Lung (tissue), 12 donors: ENCODE data around the gene MRAP2. TPM values are rescaled to one million over a fixed set of nuclear protein-coding genes. Genes with fewer than 3 reads are reported as not detected.
"Not testable (repeated sequence)": the region's sequence is repeated elsewhere in the genome, so short reads cannot be mapped to it uniquely, and the experiment has no call there.

Experiments
- ATAC-seq: fragments of 200-7000 bp; cut with Tn5 transposase; one replicate; pipeline ENCODE4 v1.9.1; 2020; ENCODE audit warnings: moderate number of reproducible peaks; ENCODE audit not compliant: insufficient read depth, low FRiP score
- DNase-seq, 3 donors: peaks; one replicate each; pipeline ENCODE4 v3.0.0-alpha.2; 2013 to 2017
- H3K27ac ChIP-seq, 2 donors: one replicate each; pipeline ENCODE4 v1.5.1; 2013; ENCODE audit warnings: mild to moderate bottlenecking in 2 of 2, moderate library complexity in 2 of 2, control low read depth in 1 of 2, inconsistent platforms in 1 of 2, low read depth in 1 of 2, low read length in 1 of 2
- H3K27me3 ChIP-seq, 3 donors: one replicate each; pipeline ENCODE4 v1.5.1; 2013; ENCODE audit warnings: low read length in 2 of 3; ENCODE audit not compliant: control insufficient read depth in 3 of 3, insufficient read depth in 3 of 3
- H3K36me3 ChIP-seq, 4 donors: one replicate each; pipeline ENCODE4 v1.5.1; 2013; ENCODE audit warnings: low read length in 4 of 4, mild to moderate bottlenecking in 1 of 4, moderate library complexity in 1 of 4; ENCODE audit not compliant: control insufficient read depth in 4 of 4, insufficient read depth in 4 of 4
- H3K4me1 ChIP-seq, 5 donors: one replicate each; pipeline ENCODE4 v1.5.1; 2013; ENCODE audit warnings: low read length in 5 of 5, mild to moderate bottlenecking in 2 of 5, moderate library complexity in 1 of 5; ENCODE audit not compliant: control insufficient read depth in 5 of 5, insufficient read depth in 5 of 5
- H3K4me3 ChIP-seq: one replicate; pipeline ENCODE4 v1.5.1; 2013; ENCODE audit warnings: mild to moderate bottlenecking, control low read depth, moderate library complexity
- H3K9ac ChIP-seq, 2 donors: one replicate each; pipeline ENCODE4 v1.5.1; 2013; ENCODE audit warnings: low read length in 2 of 2, control low read depth in 1 of 2; ENCODE audit not compliant: insufficient read depth in 1 of 2
- H3K9me3 ChIP-seq, 4 donors: one replicate each; pipeline ENCODE4 v1.5.1; 2013; ENCODE audit warnings: low read length in 3 of 4, mild to moderate bottlenecking in 1 of 4, moderate library complexity in 1 of 4; ENCODE audit not compliant: control insufficient read depth in 4 of 4, insufficient read depth in 3 of 4
- WGBS, 2 donors: extraction: QIAGEN DNeasy Blood & Tissue Kit; methylation state at CpG; one replicate each; pipeline ENCODE4 v1.1.7; 2013; 5-methylcytosine and 5-hydroxymethylcytosine counted together
- polyA plus RNA-seq, 2 donors: library from polyadenylated mRNA; stranded (reverse); fragments of 200-250 nt; gene quantifications; one replicate each; pipeline ENCODE4 v1.2.1, GENCODE V29; 2013
- total RNA-seq, 2 donors: library from RNA; depleted of rRNA in 1 of 2; stranded (reverse); fragments of >200 nt in 1 of 2; gene quantifications; one replicate each; pipeline ENCODE4 v1.2.1, GENCODE V29; 2014 to 2021
- TF ChIP-seq, protein P1 (sequence below): IDR thresholded peaks from 2 replicates; pipeline ENCODE4 v1.5.1; 2012; ENCODE audit warnings: mild to moderate bottlenecking; ENCODE audit errors: control extremely low read depth, extremely low read depth
- donor health status: control.
- donor health status: control.
- donor health status: Bipolar disorder and iron deficiency.
- donor health status: healthy.
- donor health status: DM: yes; HTN: yes; CAD: no.

The MRAP2 gene
- total and polyA plus RNA-seq, 4 donors = 0.34 to 4.2 (median 1.3) TPM

DNA sequence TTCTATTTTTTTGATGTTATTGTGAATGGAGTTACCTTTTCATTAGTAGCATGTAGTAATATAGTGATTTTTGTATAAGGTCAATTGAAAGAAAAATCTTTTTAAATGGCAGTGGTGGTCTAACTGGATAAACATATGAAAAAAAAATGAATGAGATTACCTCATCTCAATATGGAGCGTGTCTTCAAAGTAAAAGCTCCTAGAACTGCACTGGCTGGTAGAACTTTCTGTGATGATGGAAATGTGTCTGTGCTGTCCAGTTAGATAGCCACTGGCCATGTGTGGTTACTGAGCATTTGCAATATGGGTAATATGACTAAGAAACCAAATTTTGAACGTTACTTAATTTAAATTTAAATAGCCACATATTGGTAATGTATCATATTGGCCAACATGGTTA lies 44.1 kb downstream of the MRAP2 start:
- H3K4me3 ChIP-seq = no peak overlapping the region
- WGBS, 2 donors = 81 to 83% methylated on average over 2 of the region's 2 CpGs
- ATAC-seq (no peak), DNase-seq (no peak)
- H3K4me1 ChIP-seq = no peaks in the 10 kb centered on the region
- TF ChIP-seq, protein P1, sequence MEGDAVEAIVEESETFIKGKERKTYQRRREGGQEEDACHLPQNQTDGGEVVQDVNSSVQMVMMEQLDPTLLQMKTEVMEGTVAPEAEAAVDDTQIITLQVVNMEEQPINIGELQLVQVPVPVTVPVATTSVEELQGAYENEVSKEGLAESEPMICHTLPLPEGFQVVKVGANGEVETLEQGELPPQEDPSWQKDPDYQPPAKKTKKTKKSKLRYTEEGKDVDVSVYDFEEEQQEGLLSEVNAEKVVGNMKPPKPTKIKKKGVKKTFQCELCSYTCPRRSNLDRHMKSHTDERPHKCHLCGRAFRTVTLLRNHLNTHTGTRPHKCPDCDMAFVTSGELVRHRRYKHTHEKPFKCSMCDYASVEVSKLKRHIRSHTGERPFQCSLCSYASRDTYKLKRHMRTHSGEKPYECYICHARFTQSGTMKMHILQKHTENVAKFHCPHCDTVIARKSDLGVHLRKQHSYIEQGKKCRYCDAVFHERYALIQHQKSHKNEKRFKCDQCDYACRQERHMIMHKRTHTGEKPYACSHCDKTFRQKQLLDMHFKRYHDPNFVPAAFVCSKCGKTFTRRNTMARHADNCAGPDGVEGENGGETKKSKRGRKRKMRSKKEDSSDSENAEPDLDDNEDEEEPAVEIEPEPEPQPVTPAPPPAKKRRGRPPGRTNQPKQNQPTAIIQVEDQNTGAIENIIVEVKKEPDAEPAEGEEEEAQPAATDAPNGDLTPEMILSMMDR = no peak
- H3K27me3 ChIP-seq = no peaks in the 10 kb centered on the region
- no peak overlapping the region for H3K27ac ChIP-seq
- H3K36me3 ChIP-seq = no peaks in the 10 kb centered on the region
- peaks cover 0 to 4% (median 0%) of the 10 kb centered on the region in 4 donors for H3K9me3 ChIP-seq
- H3K9ac ChIP-seq = no peak overlapping the region

DNA sequence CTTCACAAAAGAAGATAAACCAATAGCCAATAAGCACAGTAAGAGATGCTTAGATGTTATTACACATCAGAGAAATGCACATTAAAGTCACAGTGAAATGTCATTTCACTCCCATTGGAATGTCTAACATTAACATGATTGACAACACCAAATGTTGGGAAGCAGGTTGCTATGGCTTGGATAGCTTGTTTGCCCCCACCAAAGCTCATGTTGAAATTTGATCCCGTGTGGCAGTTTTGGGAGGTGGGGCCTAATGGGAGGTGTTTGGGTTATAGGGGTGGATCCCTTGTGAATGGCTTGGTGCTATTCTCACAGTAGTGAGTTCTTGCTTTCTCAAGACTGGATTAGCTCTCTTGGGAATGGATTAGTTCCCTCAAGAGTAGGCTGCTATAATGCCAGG lies 44.8 kb downstream of the MRAP2 start:
- Histone ChIP-seq H3K9me3 (no peaks in the 10 kb centered on the region), H3K4me3 (no peak overlapping the region), H3K27ac (no peak overlapping the region), H3K27me3 (no peaks in the 10 kb centered on the region), H3K36me3 (no peaks in the 10 kb centered on the region), H3K4me1 (no peaks in the 10 kb centered on the region), H3K9ac (no peak overlapping the region)
- no peak for ATAC-seq
- TF ChIP-seq, protein P1 = no peak
- WGBS, 2 donors = 43 to 48% methylated on average over 1 of the region's 1 CpG
- DNase-seq = no peak

DNA sequence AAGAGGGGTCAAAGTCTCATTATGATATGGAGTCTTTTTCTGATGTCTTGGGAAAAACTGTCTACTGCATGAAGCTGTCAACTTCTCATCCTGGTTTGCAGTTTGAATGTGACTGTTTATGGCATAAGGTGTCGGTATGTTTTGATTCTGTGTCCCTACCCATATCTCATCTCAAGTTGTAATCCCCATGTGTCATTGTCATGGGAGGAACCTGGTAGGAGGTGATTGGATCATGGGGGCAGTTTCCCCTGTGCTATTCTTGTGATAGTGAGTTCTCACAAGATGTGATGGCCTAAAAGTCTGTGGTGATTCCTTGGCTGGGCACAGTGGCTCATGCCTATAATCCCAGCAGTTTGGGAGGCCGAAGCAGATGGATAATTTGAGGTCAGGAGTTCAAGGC lies 47.6 kb downstream of the MRAP2 start:
- TF ChIP-seq, protein P1 = no peak
- Histone ChIP-seq H3K9ac (no peak overlapping the region), H3K4me3 (no peak overlapping the region), H3K9me3 (no peaks in the 10 kb centered on the region), H3K27me3 (no peaks in the 10 kb centered on the region), H3K27ac (no peak overlapping the region), H3K4me1 (no peaks in the 10 kb centered on the region), H3K36me3 (no peaks in the 10 kb centered on the region)
- DNase-seq (no peak), ATAC-seq (no peak)
- 88 to 97% methylated on average over 2 of the region's 2 CpGs for WGBS, 2 donors

DNA sequence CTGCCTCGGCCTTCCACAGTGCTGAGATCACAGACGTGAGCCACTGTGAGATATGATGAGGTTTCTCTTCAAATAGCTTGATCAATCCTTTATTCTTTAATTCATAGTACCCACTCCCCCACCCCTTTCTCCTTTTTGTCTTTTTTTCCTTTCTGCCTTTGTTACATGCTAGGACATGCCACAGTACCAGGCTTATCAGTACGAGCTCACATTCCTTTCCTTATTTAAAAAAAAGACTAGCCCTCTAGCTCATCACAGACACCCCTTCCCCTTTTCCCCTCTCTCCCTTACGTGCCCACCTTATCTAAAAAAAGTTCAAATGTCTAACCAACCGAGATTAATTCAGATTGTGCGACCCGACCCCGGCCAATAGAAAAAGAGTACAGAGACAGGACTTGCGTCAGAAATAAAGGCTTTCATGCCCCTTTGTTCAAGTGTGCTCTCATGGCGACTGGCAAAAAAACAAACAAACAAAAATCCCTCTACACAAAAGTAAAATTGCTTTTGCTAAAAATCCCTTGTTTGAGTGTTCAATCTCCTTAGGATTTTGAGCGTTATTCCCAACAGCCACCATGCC lies 49.2 kb downstream of the MRAP2 start:
- 59 to 80% methylated on average over 11 of the region's 11 CpGs for WGBS, 2 donors
- no peak overlapping the region for H3K27ac ChIP-seq
- H3K9me3 ChIP-seq = no peaks in the 10 kb centered on the region
- H3K36me3 ChIP-seq = no peaks in the 10 kb centered on the region
- H3K9ac ChIP-seq = no peak overlapping the region
- no peaks in the 10 kb centered on the region for H3K4me1 ChIP-seq
- no peak for ATAC-seq
- no peaks in the 10 kb centered on the region for H3K27me3 ChIP-seq
- TF ChIP-seq, protein P1 = no peak
- peak in 2 of 3 donors; percentile 12 for DNase-seq
- H3K4me3 ChIP-seq = no peak overlapping the region

DNA sequence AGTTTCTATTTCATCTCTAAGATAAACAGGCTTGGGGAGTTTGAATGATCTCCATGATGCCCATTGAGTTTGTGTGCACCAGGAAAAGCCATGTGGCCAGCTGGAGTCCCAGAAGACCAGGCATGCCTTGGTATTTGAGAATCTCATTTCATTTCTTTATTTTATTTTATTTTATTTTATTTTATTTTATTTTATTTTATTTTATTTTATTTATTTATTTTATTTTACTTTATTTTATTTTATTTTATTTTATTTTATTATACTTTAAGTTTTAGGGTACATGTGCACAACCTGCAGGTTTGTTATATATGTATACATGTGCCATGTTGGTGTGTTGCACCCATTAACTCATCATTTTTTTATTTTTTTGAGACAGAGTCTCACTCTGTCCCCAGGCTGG lies 51.1 kb downstream of the MRAP2 start:
- H3K4me1 ChIP-seq, ATAC-seq, H3K4me3 ChIP-seq, H3K36me3 ChIP-seq, H3K27me3 ChIP-seq, DNase-seq, H3K9ac ChIP-seq, H3K9me3 ChIP-seq, H3K27ac ChIP-seq: not testable (repeated sequence)
